ENCODE results near the gene BSDC1.

GRCh38 chr1:32431736-32432400, 37.6 kb upstream of the BSDC1 start:
- TF ChIP-seq EZH2phosphoT487 (conservative IDR thresholded peaks at IDR 0.05; ENCODE audit: low read length) (no peak), CTCF (IDR thresholded peaks at IDR 0.05; ENCODE audit: insufficient read depth, low read length, poor library complexity, severe bottlenecking) (no peak)

Measured in SU-DHL-6 (cell line).